KMS-11 (cell line): ENCODE data around the gene JUNB.

Experiments
- H2AFZ ChIP-seq: fragments of 200-600 bp; sonication (generic); 2 replicates; pipeline ENCODE4 v1.6.1; 2016; ENCODE audit warnings: antibody characterized with exemption, mixed run types, low read depth
- H3K27ac ChIP-seq: fragments of 200-600 bp; sonication (generic); 2 replicates; pipeline ENCODE4 v1.6.1; 2016; ENCODE audit warnings: mild to moderate bottlenecking, mixed run types
- H3K27me3 ChIP-seq: fragments of 200-600 bp; sonication (generic); 2 replicates; pipeline ENCODE4 v1.6.1; 2017; ENCODE audit warnings: mild to moderate bottlenecking, low read depth, mixed run types, moderate library complexity; ENCODE audit not compliant: insufficient read depth
- H3K36me3 ChIP-seq: fragments of 200-600 bp; sonication (generic); 2 replicates; pipeline ENCODE4 v1.6.1; 2017; ENCODE audit warnings: mild to moderate bottlenecking, mixed run types; ENCODE audit not compliant: insufficient read depth
- H3K4me1 ChIP-seq: fragments of 200-600 bp; sonication (generic); 2 replicates; pipeline ENCODE4 v1.6.1; 2016; ENCODE audit warnings: mild to moderate bottlenecking, low read depth, mixed run types; ENCODE audit not compliant: poor library complexity, severe bottlenecking
- H3K4me2 ChIP-seq: fragments of 200-600 bp; sonication (generic); 2 replicates; pipeline ENCODE4 v1.7.0; 2016; ENCODE audit warnings: mild to moderate bottlenecking, mixed run types
- H3K4me3 ChIP-seq: fragments of 200-600 bp; sonication (generic); IDR thresholded peaks from 2 replicates; pipeline ENCODE4 v1.6.1; 2017; ENCODE audit warnings: low read depth, low read length, mixed read lengths; ENCODE audit not compliant: insufficient read depth
- H3K79me2 ChIP-seq: fragments of 200-600 bp; sonication (generic); 2 replicates; pipeline ENCODE4 v1.6.1; 2016; ENCODE audit warnings: low read depth, mixed run types; ENCODE audit not compliant: insufficient read depth
- H3K9ac ChIP-seq: fragments of 200-600 bp; sonication (generic); 2 replicates; pipeline ENCODE4 v1.6.1; 2016; ENCODE audit warnings: mild to moderate bottlenecking, mixed run types
- H4K20me1 ChIP-seq: fragments of 200-600 bp; sonication (generic); 2 replicates; pipeline ENCODE4 v1.6.1; 2016; ENCODE audit warnings: mild to moderate bottlenecking, mixed run types; ENCODE audit not compliant: insufficient read depth
- TF ChIP-seq, protein P1 (sequence below): fragments of 200-600 bp; sonication (generic); conservative IDR thresholded peaks from 2 replicates; pipeline ENCODE4 v1.6.1; 2017; ENCODE audit warnings: low read depth, mild to moderate bottlenecking, antibody characterized with exemption, low read length, moderate library complexity, mixed read lengths

The JUNB gene

GRCh38 chr19:12750851-12751250 is 40.4 kb upstream of the JUNB start:
- Histone ChIP-seq H3K4me3 (no peak overlapping the region), H3K9ac (no peak overlapping the region), H3K4me1 (no peaks in the 10 kb centered on the region)

GRCh38 chr19:12751635-12752034 is 39.7 kb upstream of the JUNB start, which contains the start of gene BEST2:
Gene BEST2, plus strand, starts transcription at chr19:12751791. Its CDS starts 802 bp downstream, at chr19:12752593.
- Histone ChIP-seq H3K4me2 (no peak within 1 kb of the TSS), H3K4me1 (no peaks in the 10 kb centered on the region)

More at GRCh38 chr19:12750851-12751250, 40.4 kb upstream of the JUNB start:
- no peak overlapping the region for H2AFZ ChIP-seq
- no peak overlapping the region for H3K27ac ChIP-seq
- no peaks in the 10 kb centered on the region for H3K79me2 ChIP-seq
- no peak overlapping the region for H3K4me2 ChIP-seq
- TF ChIP-seq, protein P1, sequence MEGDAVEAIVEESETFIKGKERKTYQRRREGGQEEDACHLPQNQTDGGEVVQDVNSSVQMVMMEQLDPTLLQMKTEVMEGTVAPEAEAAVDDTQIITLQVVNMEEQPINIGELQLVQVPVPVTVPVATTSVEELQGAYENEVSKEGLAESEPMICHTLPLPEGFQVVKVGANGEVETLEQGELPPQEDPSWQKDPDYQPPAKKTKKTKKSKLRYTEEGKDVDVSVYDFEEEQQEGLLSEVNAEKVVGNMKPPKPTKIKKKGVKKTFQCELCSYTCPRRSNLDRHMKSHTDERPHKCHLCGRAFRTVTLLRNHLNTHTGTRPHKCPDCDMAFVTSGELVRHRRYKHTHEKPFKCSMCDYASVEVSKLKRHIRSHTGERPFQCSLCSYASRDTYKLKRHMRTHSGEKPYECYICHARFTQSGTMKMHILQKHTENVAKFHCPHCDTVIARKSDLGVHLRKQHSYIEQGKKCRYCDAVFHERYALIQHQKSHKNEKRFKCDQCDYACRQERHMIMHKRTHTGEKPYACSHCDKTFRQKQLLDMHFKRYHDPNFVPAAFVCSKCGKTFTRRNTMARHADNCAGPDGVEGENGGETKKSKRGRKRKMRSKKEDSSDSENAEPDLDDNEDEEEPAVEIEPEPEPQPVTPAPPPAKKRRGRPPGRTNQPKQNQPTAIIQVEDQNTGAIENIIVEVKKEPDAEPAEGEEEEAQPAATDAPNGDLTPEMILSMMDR = no peak
- H3K36me3 ChIP-seq = no peaks in the 10 kb centered on the region
- H3K27me3 ChIP-seq = peaks cover 63% of the 10 kb centered on the region
- no peaks in the 10 kb centered on the region for H4K20me1 ChIP-seq

GRCh38 chr19:12752056-12752781 is 39.1 kb upstream of the JUNB start:
- Histone ChIP-seq H3K4me1 (no peaks in the 10 kb centered on the region), H3K36me3 (no peaks in the 10 kb centered on the region), H4K20me1 (no peaks in the 10 kb centered on the region), H3K27me3 (peaks cover 74% of the 10 kb centered on the region), H3K79me2 (no peaks in the 10 kb centered on the region), H3K4me3 (no peak overlapping the region), H3K4me2 (no peak overlapping the region), H3K9ac (no peak overlapping the region), H2AFZ (no peak overlapping the region), H3K27ac (no peak overlapping the region)
- TF ChIP-seq, protein P1 = no peak

More at GRCh38 chr19:12751635-12752034, 39.7 kb upstream of the JUNB start, which contains the start of gene BEST2:
- no peaks in the 10 kb centered on the region for H3K36me3 ChIP-seq
- H3K4me3 ChIP-seq = no peak within 1 kb of the TSS
- TF ChIP-seq, protein P1 = no peak
- H3K27me3 ChIP-seq = peaks cover 71% of the 10 kb centered on the region
- H3K27ac ChIP-seq = no peak within 1 kb of the TSS
- H3K9ac ChIP-seq = no peak within 1 kb of the TSS
- no peak within 1 kb of the TSS for H2AFZ ChIP-seq
- H4K20me1 ChIP-seq = no peaks in the 10 kb centered on the region
- no peaks in the 10 kb centered on the region for H3K79me2 ChIP-seq

DNA sequence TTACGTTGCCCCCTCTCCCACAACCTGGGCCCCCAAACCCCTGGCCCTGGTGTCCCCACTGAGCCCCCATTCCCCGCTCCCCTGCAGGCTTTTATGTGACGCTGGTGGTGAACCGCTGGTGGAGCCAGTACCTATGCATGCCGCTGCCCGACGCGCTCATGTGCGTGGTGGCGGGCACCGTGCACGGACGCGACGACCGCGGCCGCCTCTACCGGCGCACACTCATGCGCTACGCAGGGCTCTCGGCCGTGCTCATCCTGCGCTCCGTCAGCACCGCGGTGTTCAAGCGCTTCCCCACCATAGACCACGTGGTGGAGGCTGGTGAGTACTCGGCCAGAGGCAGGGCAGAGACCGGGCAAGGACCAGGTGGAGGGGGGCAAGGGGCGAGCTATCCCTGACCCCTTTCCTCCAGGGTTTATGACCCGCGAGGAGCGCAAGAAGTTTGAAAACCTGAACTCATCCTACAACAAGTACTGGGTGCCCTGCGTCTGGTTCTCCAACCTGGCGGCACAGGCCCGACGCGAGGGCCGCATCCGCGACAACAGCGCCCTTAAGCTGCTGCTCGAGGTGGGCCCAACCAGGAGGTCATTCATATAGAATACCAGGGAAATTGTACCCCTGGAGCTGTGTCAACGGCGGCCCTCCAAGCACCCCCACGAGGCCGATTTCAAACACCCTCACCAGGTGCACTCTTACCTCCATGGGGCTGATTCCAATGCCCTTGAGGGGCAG is 36.7 kb upstream of the JUNB start:
- TF ChIP-seq, protein P1 = no peak
- no peaks in the 10 kb centered on the region for H3K4me1 ChIP-seq

More for the DNA sequence above, 36.7 kb upstream of the JUNB start:
- Histone ChIP-seq H3K36me3 (no peaks in the 10 kb centered on the region), H3K27me3 (peaks cover 81% of the 10 kb centered on the region), H3K27ac (no peak overlapping the region), H3K4me3 (no peak overlapping the region), H2AFZ (no peak overlapping the region), H4K20me1 (no peaks in the 10 kb centered on the region), H3K79me2 (no peaks in the 10 kb centered on the region), H3K9ac (no peak overlapping the region), H3K4me2 (no peak overlapping the region)
